Trophoblast cell (in vitro differentiated cells and primary cell): ENCODE data around the gene ATG7.

Source experiments
- DNase-seq, 2 donors: peaks; one replicate each; pipeline ENCODE4 v3.0.0-alpha.2; 2016
- H2AFZ ChIP-seq: 2 replicates; pipeline ENCODE4 v1.6.1; 2013; ENCODE audit warnings: low read length, moderate library complexity, mild to moderate bottlenecking; ENCODE audit not compliant: insufficient read depth, poor library complexity
- H2AK5ac ChIP-seq: 2 replicates; pipeline ENCODE4 v1.6.1; 2013; ENCODE audit warnings: mild to moderate bottlenecking, low read length
- H2BK120ac ChIP-seq: 2 replicates; pipeline ENCODE4 v1.6.1; 2013; ENCODE audit warnings: low read length, mild to moderate bottlenecking, moderate library complexity; ENCODE audit not compliant: insufficient read depth, poor library complexity
- H2BK12ac ChIP-seq: 2 replicates; pipeline ENCODE4 v1.6.1; 2013; ENCODE audit warnings: mild to moderate bottlenecking, low read length, moderate library complexity
- H2BK5ac ChIP-seq: 2 replicates; pipeline ENCODE4 v1.6.1; 2013; ENCODE audit warnings: low read length, low read depth, moderate library complexity, mild to moderate bottlenecking; ENCODE audit not compliant: poor library complexity
- H3K14ac ChIP-seq: 2 replicates; pipeline ENCODE4 v1.6.1; 2013; ENCODE audit warnings: mild to moderate bottlenecking, low read length
- H3K18ac ChIP-seq: 2 replicates; pipeline ENCODE4 v1.6.1; 2013; ENCODE audit warnings: mild to moderate bottlenecking, low read length
- H3K23ac ChIP-seq: 2 replicates; pipeline ENCODE4 v1.6.1; 2013; ENCODE audit warnings: low read length
- H3K27ac ChIP-seq: 2 replicates; pipeline ENCODE4 v1.5.1; 2013; ENCODE audit warnings: low read depth, mild to moderate bottlenecking, inconsistent platforms, low read length, moderate library complexity
- H3K27me3 ChIP-seq: 2 replicates; pipeline ENCODE4 v1.6.1; 2013; ENCODE audit warnings: inconsistent platforms, mild to moderate bottlenecking, low read length, moderate library complexity; ENCODE audit not compliant: insufficient read depth
- H3K36me3 ChIP-seq, 2 experiments: 1 replicate in 1 of 2; 2 replicates in 1 of 2; pipeline ENCODE4 v1.6.1; 2013; ENCODE audit warnings: low read length in 2 of 2, mild to moderate bottlenecking in 2 of 2, moderate library complexity in 1 of 2; ENCODE audit not compliant: insufficient read depth in 2 of 2, control insufficient read depth in 1 of 2
- H3K4ac ChIP-seq: 2 replicates; pipeline ENCODE4 v1.6.1; 2013; ENCODE audit warnings: low read depth, mild to moderate bottlenecking, low read length, moderate library complexity
- H3K4me1 ChIP-seq, 2 experiments: 1 replicate in 1 of 2; 2 replicates in 1 of 2; pipeline ENCODE4 v1.6.1; 2013; ENCODE audit warnings: low read length in 2 of 2, mild to moderate bottlenecking in 2 of 2, moderate library complexity in 1 of 2; ENCODE audit not compliant: insufficient read depth in 2 of 2, control insufficient read depth in 1 of 2
- H3K4me2 ChIP-seq: 2 replicates; pipeline ENCODE4 v1.6.1; 2013; ENCODE audit warnings: inconsistent platforms, mild to moderate bottlenecking, low read length, moderate library complexity
- H3K4me3 ChIP-seq: 2 replicates; pipeline ENCODE4 v1.5.1; 2013; ENCODE audit warnings: mild to moderate bottlenecking, low read depth, low read length, inconsistent platforms
- H3K79me1 ChIP-seq: one replicate; pipeline ENCODE4 v1.6.1; 2013; ENCODE audit warnings: low read length
- H3K79me2 ChIP-seq: 2 replicates; pipeline ENCODE4 v1.6.1; 2013; ENCODE audit warnings: low read length, mild to moderate bottlenecking; ENCODE audit not compliant: control insufficient read depth, insufficient read depth, poor library complexity
- H3K9ac ChIP-seq: 2 replicates; pipeline ENCODE4 v1.6.1; 2013; ENCODE audit warnings: mild to moderate bottlenecking, low read length
- H3K9me3 ChIP-seq: 2 replicates; pipeline ENCODE4 v1.6.1; 2013; ENCODE audit warnings: low read depth, mild to moderate bottlenecking, control low read depth, inconsistent platforms, low read length; ENCODE audit not compliant: insufficient read depth
- H4K12ac ChIP-seq: 2 replicates; pipeline ENCODE4 v1.6.1; 2013; ENCODE audit warnings: low read depth, mild to moderate bottlenecking, low read length, moderate library complexity
- H4K8ac ChIP-seq: 2 replicates; pipeline ENCODE4 v1.6.1; 2013; ENCODE audit warnings: low read depth, mild to moderate bottlenecking, low read length, moderate library complexity
- H4K91ac ChIP-seq: one replicate; pipeline ENCODE4 v1.6.1; 2013; ENCODE audit warnings: low read depth, mild to moderate bottlenecking, low read length, moderate library complexity
- WGBS: extraction: QIAGEN DNeasy Blood & Tissue Kit; methylation state at CpG from one replicate; pipeline ENCODE4 v1.1.7; 2013; ENCODE audit warnings: missing lambda C conversion rate; ENCODE audit not compliant: insufficient read length, insufficient coverage; ENCODE audit errors: extremely low coverage; 5-methylcytosine and 5-hydroxymethylcytosine counted together

The ATG7 gene

DNA sequence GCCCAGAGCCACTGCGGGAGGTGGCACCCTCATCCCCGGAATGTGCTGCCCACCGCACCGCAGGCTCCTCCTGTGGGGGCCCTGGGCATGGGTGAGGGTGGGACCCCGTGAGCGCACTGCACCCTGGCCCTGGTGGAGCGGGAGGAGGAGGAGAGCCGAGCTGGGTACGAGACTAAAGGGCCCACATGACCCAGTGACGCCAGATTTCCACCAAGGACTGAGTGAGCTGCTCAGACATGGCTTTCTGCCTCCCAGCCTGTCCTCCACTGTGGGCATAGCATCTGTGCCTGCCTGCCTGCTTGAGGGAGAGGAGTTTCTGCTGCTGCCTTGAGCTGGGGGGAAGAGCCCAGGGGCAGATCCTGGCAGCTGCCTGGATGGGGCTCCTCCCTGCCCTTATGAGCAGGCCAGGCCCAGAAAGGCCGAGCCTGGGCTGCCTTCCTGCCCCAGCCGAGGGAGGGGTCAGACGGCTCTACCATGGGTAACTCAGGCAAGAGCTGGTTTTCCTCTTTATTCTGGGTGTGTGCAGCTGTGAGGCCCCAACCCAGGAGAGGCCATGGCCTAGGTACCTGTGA, 283.1 kb downstream of the ATG7 start:
- no CpG with 5 or more reads among the region's 13 CpGs for WGBS
- Histone ChIP-seq H3K18ac (no peak overlapping the region), H3K4ac (no peak overlapping the region), H3K23ac (no peak overlapping the region), H4K12ac (no peak overlapping the region), H2BK12ac (no peak overlapping the region), H3K9ac (no peak overlapping the region), H4K8ac (no peak overlapping the region), H3K9me3 (peaks cover 5% of the 10 kb centered on the region), H4K91ac (no peak overlapping the region), H3K4me3 (no peak overlapping the region), H2AFZ (no peak overlapping the region), H2BK120ac (no peak overlapping the region), H3K79me1 (no peaks in the 10 kb centered on the region), H3K36me3 (peaks cover 62 to 63% of the 10 kb centered on the region in 2 experiments), H3K4me1 (no peaks in the 10 kb centered on the region), H3K79me2 (no peaks in the 10 kb centered on the region), H3K27ac (no peak overlapping the region), H3K4me2 (no peak overlapping the region), H3K14ac (no peak overlapping the region), H3K27me3 (no peaks in the 10 kb centered on the region), H2BK5ac (no peak overlapping the region), H2AK5ac (no peak overlapping the region)
- DNase-seq = no peak

- Histone ChIP-seq H3K9me3 (peaks cover 5% of the 10 kb centered on the region), H3K23ac (no peak overlapping the region), H4K12ac (no peak overlapping the region), H3K79me2 (no peaks in the 10 kb centered on the region), H3K4me1 (peaks cover 0 to under 1% of the 10 kb centered on the region in 2 experiments), H4K8ac (no peak overlapping the region), H3K18ac (no peak overlapping the region), H2BK12ac (no peak overlapping the region), H3K27me3 (no peaks in the 10 kb centered on the region), H2AFZ (no peak overlapping the region), H3K9ac (no peak overlapping the region), H3K4me3 (no peak overlapping the region), H3K14ac (no peak overlapping the region), H3K4ac (no peak overlapping the region), H2AK5ac (no peak overlapping the region), H2BK120ac (no peak overlapping the region), H2BK5ac (no peak overlapping the region), H3K79me1 (no peaks in the 10 kb centered on the region), H4K91ac (no peak overlapping the region), H3K4me2 (no peak overlapping the region), H3K27ac (no peak overlapping the region), H3K36me3 (peaks cover 60 to 63% of the 10 kb centered on the region in 2 experiments)
- DNase-seq = no peak
- WGBS = no CpG with 5 or more reads among the region's 23 CpGs
Observed at GRCh38 chr3:11555881-11556633, 283.9 kb downstream of the ATG7 start.

DNA sequence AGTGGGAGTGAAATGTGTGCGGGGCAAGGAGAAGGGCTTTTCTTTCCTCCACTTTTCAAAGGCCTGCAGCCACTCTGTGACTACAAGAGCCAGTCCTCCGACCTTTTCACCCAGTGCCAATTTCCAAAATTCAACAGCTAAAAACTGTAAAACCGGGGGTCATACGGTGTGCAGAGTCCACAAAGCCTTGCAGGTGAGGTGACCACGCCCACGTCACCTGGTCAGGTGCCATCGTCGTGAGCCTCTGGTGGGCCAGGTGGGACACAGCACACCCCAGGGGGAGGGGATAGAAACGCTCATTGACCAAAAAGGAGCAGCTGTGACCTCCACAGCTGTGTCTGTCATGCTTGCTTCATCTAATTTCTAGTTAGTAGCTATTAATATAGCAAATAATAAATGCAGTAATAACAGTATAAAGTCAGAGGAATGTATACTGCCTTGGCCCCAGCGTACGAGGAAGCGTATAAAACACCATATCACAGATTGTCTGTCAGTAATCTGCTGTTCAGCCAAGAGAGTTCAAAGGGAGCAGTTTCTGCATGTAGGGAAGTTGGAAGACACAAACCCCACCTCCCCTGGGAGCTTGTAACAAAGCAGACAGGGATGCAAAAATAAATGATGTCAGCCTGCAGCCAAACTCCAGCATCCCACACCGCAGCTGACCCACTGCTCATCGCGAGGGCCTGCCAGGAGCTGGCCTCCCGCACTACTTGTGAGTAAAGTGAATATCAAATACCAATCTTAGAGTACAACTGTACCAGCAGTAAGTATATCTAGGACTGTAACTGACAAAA, 284.9 kb downstream of the ATG7 start:
- Histone ChIP-seq H3K79me1 (no peaks in the 10 kb centered on the region), H3K14ac (no peak overlapping the region), H2BK12ac (no peak overlapping the region), H3K23ac (no peak overlapping the region), H3K27me3 (no peaks in the 10 kb centered on the region), H4K91ac (no peak overlapping the region), H4K8ac (no peak overlapping the region), H3K36me3 (peaks cover 61 to 63% of the 10 kb centered on the region in 2 experiments), H2BK5ac (no peak overlapping the region), H3K4me2 (no peak overlapping the region), H2BK120ac (no peak overlapping the region), H3K9me3 (peaks cover 5% of the 10 kb centered on the region), H4K12ac (no peak overlapping the region), H3K4ac (no peak overlapping the region), H3K4me3 (no peak overlapping the region), H3K27ac (no peak overlapping the region), H2AK5ac (no peak overlapping the region), H2AFZ (no peak overlapping the region), H3K4me1 (peaks cover 4 to 7% of the 10 kb centered on the region in 2 experiments), H3K18ac (peak overlapping the region; percentile 62), H3K9ac (no peak overlapping the region), H3K79me2 (no peaks in the 10 kb centered on the region)
- no CpG with 5 or more reads among the region's 16 CpGs for WGBS
- DNase-seq = no peak

DNA sequence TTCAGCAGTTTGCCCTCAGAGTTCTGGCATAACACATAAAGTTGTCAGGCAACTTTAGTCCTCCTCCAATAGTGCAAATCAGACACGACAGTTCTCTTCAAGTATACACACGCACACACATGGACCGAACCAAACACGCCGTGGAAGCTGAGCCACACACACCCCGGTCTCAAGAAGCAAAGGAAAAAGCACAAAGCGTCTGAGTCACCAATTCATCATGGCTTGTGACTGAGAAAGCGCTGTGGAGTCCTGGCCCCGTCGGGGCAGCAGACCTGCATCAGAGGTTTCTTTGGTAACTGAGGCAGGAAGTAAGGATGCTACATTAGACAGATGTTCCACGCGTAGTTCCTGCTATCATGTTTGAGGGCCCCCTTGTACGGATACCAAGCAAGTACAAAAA, 285.8 kb downstream of the ATG7 start:
- Histone ChIP-seq H4K12ac (no peak overlapping the region), H3K9ac (no peak overlapping the region), H4K8ac (no peak overlapping the region), H3K4me2 (no peak overlapping the region), H3K4ac (no peak overlapping the region), H2BK120ac (no peak overlapping the region), H3K27ac (no peak overlapping the region), H2BK12ac (no peak overlapping the region), H2AFZ (no peak overlapping the region), H3K4me1 (peaks cover 4 to 7% of the 10 kb centered on the region in 2 experiments), H3K23ac (no peak overlapping the region), H3K14ac (no peak overlapping the region), H3K9me3 (peaks cover 5% of the 10 kb centered on the region), H3K36me3 (peaks cover 62 to 64% of the 10 kb centered on the region in 2 experiments), H3K18ac (no peak overlapping the region), H3K27me3 (no peaks in the 10 kb centered on the region), H3K79me2 (peaks cover 3% of the 10 kb centered on the region), H3K4me3 (no peak overlapping the region), H4K91ac (no peak overlapping the region), H3K79me1 (peaks cover 4% of the 10 kb centered on the region), H2BK5ac (no peak overlapping the region), H2AK5ac (no peak overlapping the region)
- no CpG with 5 or more reads among the region's 13 CpGs for WGBS
- no peak for DNase-seq
